Heart left ventricle (tissue), 16 donors: ENCODE data around the gene TYW1. TPM values are rescaled to one million over a fixed set of nuclear protein-coding genes. Genes with fewer than 3 reads are reported as not detected.
"Not testable (repeated sequence)": the region's sequence is repeated elsewhere in the genome, so short reads cannot be mapped to it uniquely, and the experiment has no call there.

ENCODE experiments used
- ATAC-seq, 4 donors: fragments of 200-7000 bp; cut with Tn5 transposase; one replicate each; pipeline ENCODE4 v1.9.1; 2020 to 2022; ENCODE audit warnings: moderate library complexity in 4 of 4, mild to moderate bottlenecking in 3 of 4, moderate number of reproducible peaks in 1 of 4
- DNase-seq, 5 donors: peaks; one replicate each; pipeline ENCODE4 v3.0.0-alpha.2; 2020
- H3K27ac ChIP-seq, 12 donors: fragments of 200-600 bp; sonication (generic) in 4 of 12; one replicate each; pipeline versions ENCODE4 v1.5.0 to v1.8.0; 2016 to 2022; ENCODE audit warnings: mild to moderate bottlenecking in 2 of 12
- H3K27me3 ChIP-seq, 9 donors: fragments of 200-600 bp; sonication (generic) in 2 of 9; one replicate each; pipeline versions ENCODE4 v1.5.1 to v1.8.0; 2016 to 2022; ENCODE audit warnings: mild to moderate bottlenecking in 3 of 9
- H3K36me3 ChIP-seq, 9 donors: fragments of 200-600 bp; sonication (generic) in 2 of 9; one replicate each; pipeline versions ENCODE4 v1.5.0 to v1.8.0; 2018 to 2022; ENCODE audit warnings: mild to moderate bottlenecking in 2 of 9
- H3K4me1 ChIP-seq, 12 donors: fragments of 200-600 bp; sonication (generic) in 4 of 12; one replicate each; pipeline versions ENCODE4 v1.5.0 to v1.8.0; 2016 to 2022; ENCODE audit warnings: mild to moderate bottlenecking in 3 of 12
- H3K4me3 ChIP-seq, 12 donors: fragments of 200-600 bp; sonication (generic) in 4 of 12; one replicate each; pipeline versions ENCODE4 v1.5.0 to v1.8.0; 2017 to 2022; ENCODE audit warnings: mild to moderate bottlenecking in 9 of 12, moderate library complexity in 4 of 12
- H3K9me3 ChIP-seq, 12 donors: fragments of 200-600 bp; sonication (generic) in 4 of 12; one replicate each; pipeline versions ENCODE4 v1.5.0 to v1.8.0; 2016 to 2022; ENCODE audit warnings: mild to moderate bottlenecking in 1 of 12
- POLR2A ChIP-seq, 2 donors: fragments of 450-650 bp; IDR thresholded peaks; one replicate each; pipeline ENCODE4 v1.6.1; 2017; ENCODE audit warnings: antibody characterized with exemption in 2 of 2, mild to moderate bottlenecking in 2 of 2, moderate library complexity in 2 of 2
- WGBS, 4 donors: extraction: QIAGEN DNeasy Blood & Tissue Kit in 2 of 4; methylation state at CpG; one replicate each; pipeline versions ENCODE4 v1.1.5 to v1.1.7; 2013 to 2018; 5-methylcytosine and 5-hydroxymethylcytosine counted together
- intact Hi-C, 10 donors: fragments of 100-400 bp; cut with DNase I; formaldehyde crosslinking; loops; one replicate each; pipeline versions ENCODE4 v1.11.1 to v1.14.2; 2022
- polyA plus RNA-seq, 2 donors: library from polyadenylated mRNA; stranded (reverse); fragments of 200-250 nt; gene quantifications; one replicate each; pipeline ENCODE4 v1.2.3, GENCODE V29; 2013
- total RNA-seq, 9 donors: library from RNA; depleted of rRNA in 2 of 9; stranded (reverse); fragments of >200 nt in 2 of 9; fragmentation: NEBNext Ultra II Directional in 3 of 9; extraction: Animal tissue kit (Norgen Biotek cat#: 25700) in 3 of 9; gene quantifications; one replicate each; pipeline versions ENCODE4 v1.1.0 to v1.2.4, GENCODE V29; 2016 to 2023
- TF ChIP-seq, protein P1 (sequence below), 12 donors: fragments of 200-600 bp; sonication (generic) in 4 of 12; IDR thresholded peaks; one replicate each; pipeline versions ENCODE4 v1.5.0 to v1.8.0; 2018 to 2022; ENCODE audit warnings: antibody characterized with exemption in 12 of 12, mild to moderate bottlenecking in 5 of 12
- donor health status: ischemic (EF 13 %, LVEDD 7.1; RV severe dilation, severe dysfunction).
- donor health status: healthy with polysubstance abuse.
- donor health status: DM: no; HTN: yes; CAD: no.
- donor health status: DM: no; HTN: no; CAD: no.
- donor health status: ischemic (EF 25% LVEDD 6.9; RV normal size, moderate dysfunction).
- donor health status: ischemic (EF 25% LVEDD 5.7; RV mildly dilated, moderate dysfunction).
- donor health status: healthy.
- donor health status: DM: yes; HTN: yes; CAD: no.
- donor health status: ischemic (EF 35%, LVEDD 5.7; RV mildly dilated, moderate dysfunction).
- donor health status: nonischemic (EF 11% LVEDD 7.7; RV severe dilation, severe dysfunction).
- donor health status: DM: yes; HTN: yes; CAD: no.
- donor health status: PGD.
- donor health status: ischemic (EF 29% LVEDD 5.4; RV normal size, mild dysfunction).
- donor health status: nonischemic (EF 23%, LVEDD 6.1; RV moderate dilation, normal function).

TYW1 gene
- total and polyA plus RNA-seq, 11 donors, result 4.9 to 16.1 (median 11.5) TPM

DNA sequence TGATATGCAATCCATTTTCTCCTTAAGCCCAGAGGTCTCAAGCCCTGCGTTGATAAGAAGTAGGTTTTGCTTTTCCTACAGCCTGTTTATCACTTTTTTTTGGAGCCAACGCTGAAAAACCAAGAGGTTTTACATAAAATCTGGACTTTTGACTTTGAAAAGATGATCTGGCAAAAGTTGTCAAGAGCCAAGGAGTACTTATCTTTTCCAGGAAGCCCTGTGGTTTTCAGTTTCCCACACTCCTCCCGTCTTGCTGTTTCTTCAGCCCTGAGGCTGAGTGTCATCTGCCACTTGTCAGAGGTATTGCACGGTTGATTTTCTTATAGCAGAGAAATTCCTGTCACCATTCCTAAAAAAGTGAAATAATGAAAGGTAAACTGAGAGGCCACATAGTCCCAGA is 108.7 kb downstream of the TYW1 start:
- Histone ChIP-seq H3K36me3 (peaks cover 0 to 13% (median 0%) of the 10 kb centered on the region in 9 donors), H3K4me3 (no peak overlapping the region), H3K27ac (no peak overlapping the region), H3K9me3 (no peaks in the 10 kb centered on the region), H3K27me3 (no peaks in the 10 kb centered on the region), H3K4me1 (peaks cover 0 to 10% (median 0%) of the 10 kb centered on the region in 12 donors)
- ATAC-seq, result peak in 1 of 4 donors; percentile 45
- TF ChIP-seq, protein P1, sequence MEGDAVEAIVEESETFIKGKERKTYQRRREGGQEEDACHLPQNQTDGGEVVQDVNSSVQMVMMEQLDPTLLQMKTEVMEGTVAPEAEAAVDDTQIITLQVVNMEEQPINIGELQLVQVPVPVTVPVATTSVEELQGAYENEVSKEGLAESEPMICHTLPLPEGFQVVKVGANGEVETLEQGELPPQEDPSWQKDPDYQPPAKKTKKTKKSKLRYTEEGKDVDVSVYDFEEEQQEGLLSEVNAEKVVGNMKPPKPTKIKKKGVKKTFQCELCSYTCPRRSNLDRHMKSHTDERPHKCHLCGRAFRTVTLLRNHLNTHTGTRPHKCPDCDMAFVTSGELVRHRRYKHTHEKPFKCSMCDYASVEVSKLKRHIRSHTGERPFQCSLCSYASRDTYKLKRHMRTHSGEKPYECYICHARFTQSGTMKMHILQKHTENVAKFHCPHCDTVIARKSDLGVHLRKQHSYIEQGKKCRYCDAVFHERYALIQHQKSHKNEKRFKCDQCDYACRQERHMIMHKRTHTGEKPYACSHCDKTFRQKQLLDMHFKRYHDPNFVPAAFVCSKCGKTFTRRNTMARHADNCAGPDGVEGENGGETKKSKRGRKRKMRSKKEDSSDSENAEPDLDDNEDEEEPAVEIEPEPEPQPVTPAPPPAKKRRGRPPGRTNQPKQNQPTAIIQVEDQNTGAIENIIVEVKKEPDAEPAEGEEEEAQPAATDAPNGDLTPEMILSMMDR (IDR thresholded peaks at IDR 0.05), result no peak
- no peak for TF ChIP-seq POLR2A (IDR thresholded peaks at IDR 0.05)
- WGBS, 4 donors, result 48 to 70% (median 59%) methylated on average over 4 of the region's 4 CpGs
- intact Hi-C loops, result no loop called here
- no peak for DNase-seq

DNA sequence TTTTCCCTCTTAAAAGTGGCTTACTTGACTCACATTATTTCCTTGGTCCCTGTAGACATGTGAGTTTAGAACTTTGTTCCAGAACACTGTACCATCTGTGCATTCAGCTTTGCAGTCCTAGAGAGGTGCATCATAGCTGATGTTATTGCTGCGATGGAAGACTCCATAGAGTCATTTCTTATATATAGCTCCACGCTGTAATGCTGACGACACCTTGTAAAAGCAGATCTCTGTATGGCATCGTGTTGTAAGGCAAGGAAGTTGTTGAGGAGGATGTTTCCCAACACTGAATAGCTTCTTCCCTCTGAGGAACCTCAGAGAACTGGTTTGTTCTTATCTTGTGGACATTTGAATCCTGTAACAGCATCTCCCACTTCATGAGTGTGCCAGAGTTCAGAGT is 109.6 kb downstream of the TYW1 start:
- H3K36me3 ChIP-seq, result peaks cover 0 to 12% (median 0%) of the 10 kb centered on the region in 9 donors
- WGBS, 4 donors, result 72 to 80% (median 75%) methylated on average over 4 of the region's 4 CpGs

DNA sequence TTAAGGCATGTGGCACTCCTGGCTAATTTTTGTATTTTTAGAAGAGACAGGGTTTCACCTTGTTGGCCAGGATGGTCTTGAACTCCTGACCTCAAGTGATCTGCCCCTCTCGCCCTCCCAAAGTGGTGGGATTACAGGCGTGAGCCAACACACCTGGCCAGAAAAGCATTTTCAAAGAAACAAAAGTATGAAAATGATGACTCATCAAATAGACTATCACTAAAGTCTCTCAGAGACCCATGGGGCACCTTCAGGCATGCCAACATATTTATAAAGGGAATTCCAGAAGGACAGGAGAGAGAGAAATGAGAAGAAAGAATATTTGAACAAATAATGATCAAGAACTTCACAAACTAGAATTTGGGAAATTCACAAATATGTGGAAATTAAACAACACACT is 114.7 kb downstream of the TYW1 start:
- DNase-seq, H3K9me3 ChIP-seq, intact Hi-C loops, H3K4me1 ChIP-seq, ATAC-seq, H3K4me3 ChIP-seq, H3K27ac ChIP-seq, H3K27me3 ChIP-seq: not testable (repeated sequence)
- peaks cover 0 to 11% (median 0%) of the 10 kb centered on the region in 9 donors for H3K36me3 ChIP-seq
- 96 to 99% (median 98%) methylated on average over 2 of the region's 2 CpGs for WGBS, 4 donors

More for the DNA sequence above, 109.6 kb downstream of the TYW1 start:
- peaks cover 0 to 10% (median 0%) of the 10 kb centered on the region in 12 donors for H3K4me1 ChIP-seq
- peak in 1 of 4 donors; percentile 48 for ATAC-seq
- H3K27ac ChIP-seq, intact Hi-C loops, DNase-seq, H3K4me3 ChIP-seq, H3K27me3 ChIP-seq, H3K9me3 ChIP-seq: not testable (repeated sequence)

DNA sequence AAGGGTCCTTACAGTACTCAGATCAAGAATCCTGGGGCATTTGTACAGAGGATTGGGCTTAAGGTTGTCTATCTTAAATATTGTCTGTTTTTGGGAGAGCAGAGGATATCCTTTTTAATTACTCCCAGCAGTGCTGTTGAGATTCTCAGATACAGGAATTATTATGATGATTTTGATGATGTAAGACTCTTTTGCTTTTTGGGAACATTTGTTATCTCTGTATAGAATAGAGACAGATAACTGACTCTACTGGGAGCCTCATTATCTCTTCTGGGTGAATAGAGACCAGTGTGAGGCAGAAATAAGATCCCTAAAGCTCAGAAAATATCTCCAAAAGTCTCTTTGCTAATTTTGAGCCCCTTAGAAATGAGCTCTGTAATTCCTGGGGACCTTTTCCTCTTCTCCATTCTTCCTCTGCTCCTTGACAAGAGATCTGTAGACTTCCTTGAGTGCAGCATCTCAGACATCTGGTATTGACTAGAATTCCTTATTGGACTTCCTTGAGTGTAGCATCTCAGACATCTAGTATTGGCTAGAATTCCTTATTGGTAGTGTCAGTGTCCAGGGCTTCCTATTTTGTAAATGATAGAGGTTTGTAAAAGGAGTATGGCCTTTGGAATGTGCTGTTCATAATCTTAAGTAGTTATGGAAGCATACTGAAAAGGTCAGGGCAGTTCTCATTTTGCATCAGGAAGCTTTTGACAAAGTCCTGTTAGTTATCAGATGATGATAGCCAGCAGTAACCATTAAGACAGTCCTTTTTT is 118.0 kb downstream of the TYW1 start:
- peak in 2 of 4 donors; percentile 24 to 33 for ATAC-seq

DNA sequence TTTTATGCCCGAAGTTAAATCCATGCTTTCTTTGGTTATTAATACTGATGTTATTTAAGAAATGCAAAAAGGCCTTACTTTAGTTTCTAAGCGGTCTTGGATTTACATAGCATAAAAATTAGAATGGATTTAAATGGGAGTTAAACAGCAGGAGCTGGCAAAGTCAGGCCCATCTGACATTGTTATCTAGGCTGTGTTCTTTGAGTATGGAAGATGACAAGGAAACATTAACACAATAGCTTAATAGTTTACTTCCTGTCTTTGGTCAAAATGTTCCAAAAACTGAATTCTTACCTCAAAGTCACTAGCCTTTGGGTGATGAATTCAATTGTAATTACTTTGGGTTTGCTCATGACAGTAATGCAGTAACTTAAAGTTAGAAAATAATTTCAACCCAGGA is 123.9 kb downstream of the TYW1 start:
- H3K9me3 ChIP-seq, H3K4me3 ChIP-seq, ATAC-seq, H3K4me1 ChIP-seq, intact Hi-C loops, H3K27me3 ChIP-seq, DNase-seq, H3K27ac ChIP-seq: not testable (repeated sequence)
- H3K36me3 ChIP-seq, result peaks cover 0 to 28% (median 14%) of the 10 kb centered on the region in 9 donors
- WGBS, 4 donors, result 73 to 91% (median 78%) methylated on average over 2 of the region's 2 CpGs

More for the DNA sequence above, 118.0 kb downstream of the TYW1 start:
- H3K9me3 ChIP-seq, H3K4me3 ChIP-seq, intact Hi-C loops, H3K27ac ChIP-seq, H3K4me1 ChIP-seq, H3K27me3 ChIP-seq, DNase-seq: not testable (repeated sequence)
- H3K36me3 ChIP-seq, result peaks cover 0 to 21% (median 14%) of the 10 kb centered on the region in 9 donors

DNA sequence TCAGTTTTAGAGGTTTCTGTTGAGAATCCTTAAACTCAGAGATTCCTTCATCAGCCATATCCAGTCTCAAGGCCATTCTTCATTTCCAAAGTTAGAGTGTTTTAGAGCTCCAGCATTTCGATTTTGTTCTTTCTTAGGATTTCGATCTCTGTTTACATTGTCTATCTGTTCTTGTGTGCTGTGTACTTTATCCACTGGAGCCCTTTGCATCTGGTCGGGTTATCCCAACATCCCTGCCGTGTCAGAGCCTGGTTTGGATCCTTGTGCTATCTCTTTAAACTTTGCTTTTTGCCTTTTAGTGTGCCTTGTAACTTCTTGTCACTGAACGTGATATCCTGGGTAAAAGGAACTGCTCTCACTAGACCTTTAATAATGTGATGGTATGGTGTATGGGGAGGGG is 131.6 kb downstream of the TYW1 start:
- H3K36me3 ChIP-seq, H3K4me3 ChIP-seq, H3K27me3 ChIP-seq, DNase-seq, H3K27ac ChIP-seq, intact Hi-C loops, H3K9me3 ChIP-seq: not testable (repeated sequence)
- WGBS, 4 donors, result 86 to 94% (median 91%) methylated on average over 5 of the region's 5 CpGs
- peaks cover 0 to 18% (median 5%) of the 10 kb centered on the region in 12 donors for H3K4me1 ChIP-seq
- ATAC-seq, result peak in 1 of 4 donors; percentile 9

DNA sequence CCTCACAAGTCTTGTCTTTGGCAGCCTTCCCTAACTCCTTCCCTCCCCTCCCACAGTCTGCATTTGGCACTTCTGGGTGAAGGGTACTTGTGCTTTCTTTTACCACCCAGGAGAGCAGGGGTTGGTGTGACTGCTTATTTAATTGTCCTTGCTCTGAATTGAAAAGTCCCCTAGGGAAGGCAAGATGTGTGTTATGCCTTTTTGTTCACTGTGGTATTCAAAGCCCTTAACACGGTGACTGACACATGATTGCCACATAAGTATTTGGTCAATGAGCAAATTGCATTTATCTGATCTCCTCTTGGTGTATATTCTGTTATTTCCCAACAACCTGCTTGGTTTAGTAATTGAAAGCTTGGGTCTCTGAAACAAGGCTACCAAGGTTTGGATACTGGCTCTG is 134.1 kb downstream of the TYW1 start:
- 95 to 100% (median 97%) methylated on average over 1 of the region's 1 CpG for WGBS, 4 donors
- intact Hi-C loops, result not testable (repeated sequence)

DNA sequence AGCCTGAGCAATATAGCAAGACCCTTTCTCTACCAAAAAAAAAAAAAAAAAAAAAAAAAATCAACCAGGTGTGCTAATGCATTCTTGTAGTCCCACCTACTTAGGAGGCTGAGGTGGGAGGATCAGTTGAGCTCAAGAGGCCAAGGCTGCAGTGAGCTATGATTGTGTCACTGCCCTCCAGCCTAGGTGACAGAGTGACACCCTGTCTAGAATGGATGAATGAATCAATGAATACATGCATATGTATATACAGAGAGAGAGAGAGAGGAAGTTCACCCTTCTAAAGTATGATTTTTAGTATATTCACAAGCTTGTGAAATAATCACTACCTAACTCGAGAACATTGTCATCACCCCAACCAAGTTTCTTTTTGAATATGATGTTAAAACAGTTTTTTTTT is 138.3 kb downstream of the TYW1 start:
- DNase-seq, H3K36me3 ChIP-seq, H3K4me1 ChIP-seq, H3K27ac ChIP-seq, H3K27me3 ChIP-seq, H3K9me3 ChIP-seq, H3K4me3 ChIP-seq, intact Hi-C loops, ATAC-seq: not testable (repeated sequence)
- WGBS, 4 donors, result 91 to 100% (median 97%) methylated on average over 1 of the region's 1 CpG

More for the DNA sequence above, 134.1 kb downstream of the TYW1 start:
- not testable (repeated sequence) for ATAC-seq, H3K27ac ChIP-seq, H3K36me3 ChIP-seq, H3K4me3 ChIP-seq, DNase-seq, H3K9me3 ChIP-seq, H3K27me3 ChIP-seq
- peaks cover 0 to 18% (median 5%) of the 10 kb centered on the region in 12 donors for H3K4me1 ChIP-seq

DNA sequence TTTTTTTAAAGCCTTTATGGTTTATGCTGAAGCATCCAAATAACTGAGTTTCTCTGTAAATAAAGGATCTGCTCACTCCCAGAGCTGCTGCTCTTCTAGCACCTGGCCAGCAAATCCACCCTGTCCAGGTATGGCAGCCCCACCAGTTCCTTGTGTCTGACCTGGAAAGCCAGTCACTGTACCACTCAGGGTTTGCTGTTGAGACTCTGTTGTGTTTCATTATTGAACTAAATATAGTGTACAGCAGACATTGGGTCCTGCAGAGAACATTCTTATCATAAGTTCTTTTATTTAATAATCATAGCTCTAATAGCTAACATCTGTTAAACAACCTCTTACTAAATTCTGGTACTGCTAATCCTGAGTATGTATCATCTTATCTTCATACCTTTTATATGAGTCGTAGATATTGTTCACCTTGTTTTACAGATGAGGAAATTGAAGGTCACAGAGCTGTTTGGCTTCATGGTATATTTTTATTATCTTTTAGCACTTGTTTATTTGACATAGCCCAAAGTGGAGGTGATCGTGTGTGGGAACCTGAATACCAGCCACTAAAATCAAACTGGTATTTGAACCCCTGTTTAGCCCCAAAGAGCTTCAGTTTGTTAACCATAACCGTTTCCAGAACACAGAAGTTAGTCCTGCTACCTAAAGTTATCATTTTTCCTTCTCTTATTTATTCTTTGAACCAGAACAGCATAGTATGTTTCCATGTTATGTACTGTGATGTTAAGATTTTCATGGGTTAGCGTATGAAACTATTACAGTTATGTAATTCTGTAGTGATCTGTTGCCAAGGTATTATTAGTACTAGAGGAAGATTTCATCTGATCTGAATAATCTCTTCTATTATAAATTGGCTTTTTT is 139.2 kb downstream of the TYW1 start:
- ATAC-seq, result peak; percentile 47 to 82 (median 68)
- H3K36me3 ChIP-seq, DNase-seq, H3K4me1 ChIP-seq, intact Hi-C loops, H3K27me3 ChIP-seq, H3K27ac ChIP-seq, H3K4me3 ChIP-seq, H3K9me3 ChIP-seq: not testable (repeated sequence)
- 60 to 76% (median 73%) methylated on average over 3 to 4 of the region's 4 CpGs for WGBS, 4 donors
